Muscle layer of duodenum (tissue), 2 donors: ENCODE measurements around the gene MRPL19.

Experiments used
- H3K27ac ChIP-seq: one replicate; pipeline ENCODE4 v1.7.0; 2013; ENCODE audit warnings: mild to moderate bottlenecking, low read length
- H3K27me3 ChIP-seq: one replicate; pipeline ENCODE4 v1.7.0; 2013; ENCODE audit warnings: low read depth, mild to moderate bottlenecking, control low read depth, low read length
- H3K36me3 ChIP-seq, 2 donors: one replicate each; pipeline ENCODE4 v1.7.0; 2013; ENCODE audit warnings: low read length in 2 of 2, control low read depth in 1 of 2, mild to moderate bottlenecking in 1 of 2; ENCODE audit not compliant: insufficient read depth in 2 of 2, control insufficient read depth in 1 of 2
- H3K4me1 ChIP-seq, 2 donors: one replicate each; pipeline ENCODE4 v1.7.0; 2013; ENCODE audit warnings: low read length in 2 of 2, mild to moderate bottlenecking in 2 of 2, control low read depth in 1 of 2, moderate library complexity in 1 of 2; ENCODE audit not compliant: insufficient read depth in 2 of 2, control insufficient read depth in 1 of 2
- H3K4me3 ChIP-seq, 2 donors: one replicate each; pipeline ENCODE4 v1.7.0; 2013; ENCODE audit warnings: low read length in 2 of 2, low read depth in 1 of 2, mild to moderate bottlenecking in 1 of 2
- H3K9me3 ChIP-seq, 2 donors: one replicate each; pipeline ENCODE4 v1.7.0; 2013; ENCODE audit warnings: low read length in 2 of 2, control low read depth in 1 of 2, mild to moderate bottlenecking in 1 of 2; ENCODE audit not compliant: control insufficient read depth in 1 of 2
- donor health status: healthy.

The MRPL19 gene

DNA sequence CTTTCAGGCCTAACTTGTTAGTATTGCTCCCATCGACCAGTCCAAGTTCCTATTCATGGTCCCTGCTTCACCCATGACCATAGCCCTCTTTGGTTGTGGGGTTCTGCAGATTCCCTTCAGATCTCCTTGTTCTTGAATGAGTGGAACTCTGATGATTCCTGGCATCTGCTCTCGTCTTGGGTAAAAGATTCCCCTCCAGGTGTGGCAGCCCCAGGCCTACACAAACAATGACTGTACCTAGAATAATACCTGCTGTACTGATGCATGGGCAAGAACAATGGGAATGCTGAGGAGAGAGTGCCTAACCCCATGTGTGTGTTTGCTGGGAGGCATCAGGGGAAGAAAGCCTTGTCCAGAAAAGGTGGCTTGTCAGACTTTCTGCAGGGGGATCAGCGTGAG is 39.2 kb upstream of the MRPL19 start:
- peaks cover 11% of the 10 kb centered on the region for H3K27me3 ChIP-seq

DNA sequence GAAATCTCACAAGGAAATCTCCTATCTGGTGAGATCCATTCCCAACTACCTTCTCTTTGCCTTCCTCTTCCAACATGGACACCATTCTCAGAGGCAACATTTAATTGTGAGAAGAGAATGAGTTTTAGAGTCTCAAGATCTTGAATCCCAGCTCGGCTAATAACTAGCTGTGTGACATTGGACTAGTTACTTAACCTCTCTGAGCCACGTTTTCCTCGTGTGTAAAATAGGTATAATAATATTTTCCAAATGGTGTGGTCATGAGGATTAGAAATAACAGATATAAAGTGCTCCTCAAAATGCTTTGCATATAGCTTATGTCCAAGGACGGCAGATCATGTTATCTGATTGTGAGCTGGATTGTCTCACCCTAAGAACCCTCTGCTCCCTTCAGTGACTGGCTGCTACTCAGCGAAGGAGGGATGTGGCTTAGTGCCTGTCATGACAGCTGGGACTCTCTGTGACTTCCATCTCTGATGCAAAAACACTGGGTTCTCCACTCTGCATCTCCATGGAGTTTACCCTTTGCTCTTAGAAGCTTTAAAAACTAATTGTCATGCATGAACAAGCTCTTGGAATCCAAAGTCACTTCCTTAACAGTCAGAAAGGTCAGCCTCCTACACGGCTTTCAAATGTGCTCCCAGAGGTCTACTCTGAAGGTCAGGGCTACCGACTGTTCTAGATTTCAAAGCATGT is 38.4 kb upstream of the MRPL19 start:
- Histone ChIP-seq H3K36me3 (no peaks in the 10 kb centered on the region), H3K4me1 (no peaks in the 10 kb centered on the region), H3K27ac (no peak overlapping the region), H3K4me3 (no peak overlapping the region), H3K9me3 (peaks cover 0 to 3% of the 10 kb centered on the region in 2 donors), H3K27me3 (peaks cover 11% of the 10 kb centered on the region)

More for the DNA sequence above, 39.2 kb upstream of the MRPL19 start:
- H3K27ac ChIP-seq = no peak overlapping the region
- peaks cover 0 to 3% of the 10 kb centered on the region in 2 donors for H3K9me3 ChIP-seq
- H3K36me3 ChIP-seq = no peaks in the 10 kb centered on the region
- no peaks in the 10 kb centered on the region for H3K4me1 ChIP-seq
- H3K4me3 ChIP-seq = no peak overlapping the region

DNA sequence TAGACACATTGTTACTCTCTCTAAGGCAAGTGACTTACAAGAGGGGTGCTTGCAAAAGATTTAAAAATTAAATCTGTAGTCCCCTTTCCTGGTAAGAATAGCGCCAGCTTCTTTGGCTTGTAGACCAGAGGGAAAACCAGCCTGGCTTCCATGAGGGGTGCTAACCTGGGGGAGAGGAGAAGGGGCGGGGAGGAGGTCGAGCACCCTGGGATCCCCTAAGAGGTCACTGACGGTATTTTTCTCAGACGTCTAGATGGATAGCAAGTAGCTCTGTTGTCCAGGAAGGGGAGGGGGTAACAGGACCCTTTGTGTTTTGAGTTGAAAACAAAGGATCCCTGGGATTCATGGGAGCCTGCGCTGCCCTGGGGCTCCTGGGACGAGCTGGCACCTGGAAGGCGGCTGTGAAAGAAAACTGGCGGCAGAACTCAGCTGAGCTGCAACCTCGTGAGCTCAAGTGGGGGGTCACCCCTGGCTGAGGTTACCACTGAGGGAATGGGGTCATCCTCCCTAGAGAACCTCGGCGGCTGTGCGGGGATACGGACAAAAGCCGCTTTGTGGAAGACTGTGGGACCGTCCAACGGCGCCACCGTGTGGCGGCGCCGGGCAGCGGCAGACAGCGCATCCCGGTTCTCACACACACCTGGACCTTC is 37.8 kb upstream of the MRPL19 start:
- H3K9me3 ChIP-seq = peaks cover 0 to 3% of the 10 kb centered on the region in 2 donors
- no peaks in the 10 kb centered on the region for H3K4me1 ChIP-seq
- no peaks in the 10 kb centered on the region for H3K36me3 ChIP-seq
- H3K4me3 ChIP-seq = no peak overlapping the region
- peaks cover 11% of the 10 kb centered on the region for H3K27me3 ChIP-seq
- no peak overlapping the region for H3K27ac ChIP-seq

DNA sequence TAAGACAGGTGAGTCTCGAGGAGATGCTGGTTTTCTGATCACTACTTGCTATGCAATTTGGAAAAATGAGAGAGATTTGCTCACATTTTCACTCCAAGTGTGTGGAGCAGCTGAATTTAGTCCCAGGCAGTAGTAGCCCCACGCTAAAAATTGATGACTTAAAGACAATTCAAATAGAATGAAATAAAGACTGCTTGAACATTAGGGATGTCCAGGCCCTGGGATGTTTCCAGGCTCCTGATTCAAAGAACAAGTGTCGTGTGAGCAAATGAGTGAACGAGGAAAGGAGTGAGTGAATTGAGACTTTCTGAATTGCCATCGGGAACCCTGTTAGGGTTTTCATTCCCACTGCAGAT is 37.3 kb upstream of the MRPL19 start:
- H3K27me3 ChIP-seq = peaks cover 11% of the 10 kb centered on the region
- peaks cover 0 to 3% of the 10 kb centered on the region in 2 donors for H3K9me3 ChIP-seq
- no peak overlapping the region for H3K4me3 ChIP-seq
- no peaks in the 10 kb centered on the region for H3K4me1 ChIP-seq
- H3K27ac ChIP-seq = no peak overlapping the region
- no peaks in the 10 kb centered on the region for H3K36me3 ChIP-seq

DNA sequence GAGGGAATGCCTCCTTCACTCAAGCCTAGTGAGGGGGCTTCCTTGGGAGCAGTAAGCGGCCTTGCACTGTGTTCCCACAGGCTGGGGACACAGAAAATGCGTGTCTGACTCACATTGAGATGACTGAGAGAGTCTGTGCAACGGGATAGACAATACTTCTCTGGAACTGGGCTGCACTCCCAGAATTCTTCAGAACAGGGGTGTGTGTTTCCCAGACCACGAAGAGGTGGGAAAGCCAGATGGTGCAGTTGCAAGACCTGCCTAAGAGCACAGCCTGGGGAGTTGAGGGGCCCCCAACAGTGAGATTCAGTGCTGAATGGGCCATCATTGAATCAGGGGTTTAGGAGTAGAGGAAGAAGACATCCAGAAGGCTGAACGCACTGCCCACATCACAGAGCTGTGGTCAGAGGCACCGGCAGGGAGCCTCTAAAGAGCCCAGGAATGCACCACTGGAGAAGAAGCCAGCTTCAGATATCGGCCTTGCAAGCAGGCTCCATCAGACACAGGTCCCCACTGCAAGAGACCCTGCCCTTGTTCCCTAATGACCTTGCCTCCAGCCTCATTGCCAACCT is 36.6 kb upstream of the MRPL19 start:
- Histone ChIP-seq H3K27me3 (peaks cover 11% of the 10 kb centered on the region), H3K36me3 (no peaks in the 10 kb centered on the region), H3K27ac (no peak overlapping the region), H3K4me3 (no peak overlapping the region), H3K9me3 (peaks cover 0 to 3% of the 10 kb centered on the region in 2 donors), H3K4me1 (no peaks in the 10 kb centered on the region)

DNA sequence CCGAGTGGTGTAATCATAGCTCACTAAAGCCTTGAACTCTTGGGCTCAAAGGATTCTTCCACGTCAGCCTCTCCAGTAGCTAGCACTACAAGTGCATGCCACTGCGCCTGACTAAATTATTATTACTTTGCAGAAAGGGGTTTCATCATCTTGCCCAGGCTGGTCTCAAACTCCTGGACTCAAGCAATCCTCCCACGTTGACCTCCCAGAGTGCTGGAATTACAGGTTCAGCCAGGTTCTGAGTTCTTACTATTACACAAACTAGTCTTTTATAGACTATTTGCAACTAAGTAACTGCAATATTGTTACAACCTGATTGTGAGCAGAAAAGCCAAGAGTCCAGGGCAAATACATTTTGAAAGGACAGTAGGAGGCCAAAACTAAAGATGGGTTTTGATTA is 35.9 kb upstream of the MRPL19 start:
- no peaks in the 10 kb centered on the region for H3K36me3 ChIP-seq

DNA sequence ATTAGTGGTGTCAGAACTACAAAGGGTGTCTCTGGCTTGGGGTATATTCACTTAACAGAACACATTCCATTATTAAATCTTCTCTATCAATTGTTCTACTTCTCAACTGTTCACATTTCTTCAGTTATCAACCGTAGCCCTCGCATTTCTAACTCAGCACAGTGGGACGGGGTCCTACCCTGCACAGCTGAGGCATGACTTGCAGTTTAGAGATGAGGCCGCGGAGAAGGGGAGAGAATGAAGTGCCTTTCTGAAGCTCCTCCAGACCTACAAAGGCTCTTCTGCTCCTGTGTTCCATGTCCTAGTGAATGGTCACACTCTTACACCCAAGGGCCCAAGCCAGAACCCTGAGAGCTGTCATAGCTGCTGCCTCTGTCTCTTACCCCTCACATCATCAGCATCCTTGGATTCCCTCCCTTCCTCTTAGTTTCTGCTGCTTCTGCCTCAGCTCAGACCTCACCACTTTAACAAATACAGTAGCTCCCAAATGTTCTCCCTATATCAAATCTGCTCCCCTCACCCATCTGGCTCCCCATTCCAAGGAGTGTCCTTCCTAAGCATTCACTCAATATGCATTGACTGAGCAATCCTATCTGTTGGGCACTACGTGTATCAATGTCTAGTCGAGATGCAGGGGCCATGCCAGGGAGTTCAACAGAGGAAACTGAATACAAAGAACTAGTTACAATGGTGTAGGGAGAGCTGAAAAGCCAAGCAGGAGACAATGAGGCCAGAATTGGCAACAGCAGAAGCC is 34.3 kb upstream of the MRPL19 start:
- no peak overlapping the region for H3K27ac ChIP-seq
- no peak overlapping the region for H3K4me3 ChIP-seq
- H3K9me3 ChIP-seq = peaks cover 0 to 3% of the 10 kb centered on the region in 2 donors
- H3K4me1 ChIP-seq = no peaks in the 10 kb centered on the region
- no peaks in the 10 kb centered on the region for H3K36me3 ChIP-seq
- H3K27me3 ChIP-seq = peaks cover 11% of the 10 kb centered on the region

More for the DNA sequence above, 35.9 kb upstream of the MRPL19 start:
- Histone ChIP-seq H3K4me3 (no peak overlapping the region), H3K9me3 (no peaks in the 10 kb centered on the region), H3K27me3 (peaks cover 11% of the 10 kb centered on the region), H3K27ac (no peak overlapping the region), H3K4me1 (no peaks in the 10 kb centered on the region)

DNA sequence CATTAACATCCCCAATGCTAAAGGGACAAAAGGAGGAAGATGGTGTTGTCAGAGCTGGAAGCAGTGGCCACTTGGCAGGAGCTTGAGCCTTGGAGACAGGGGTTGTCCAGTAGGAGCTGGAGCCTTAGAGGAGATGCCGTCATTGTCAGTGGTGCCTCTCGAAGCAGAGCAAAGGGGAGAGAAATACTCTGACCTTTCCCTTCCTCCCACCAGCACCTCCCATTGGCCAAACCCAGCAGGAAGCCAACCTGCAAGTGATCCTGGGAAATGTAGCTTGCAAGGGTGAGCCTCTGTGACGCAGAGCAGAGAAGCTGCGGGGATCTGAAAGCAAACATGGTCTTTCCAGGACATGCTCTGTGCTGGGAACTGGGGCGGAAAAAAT is 33.7 kb upstream of the MRPL19 start:
- peaks cover 10% of the 10 kb centered on the region for H3K27me3 ChIP-seq
- peaks cover 0 to 4% of the 10 kb centered on the region in 2 donors for H3K9me3 ChIP-seq
- no peaks in the 10 kb centered on the region for H3K4me1 ChIP-seq
- H3K4me3 ChIP-seq = no peak overlapping the region
- H3K27ac ChIP-seq = no peak overlapping the region
- H3K36me3 ChIP-seq = no peaks in the 10 kb centered on the region

DNA sequence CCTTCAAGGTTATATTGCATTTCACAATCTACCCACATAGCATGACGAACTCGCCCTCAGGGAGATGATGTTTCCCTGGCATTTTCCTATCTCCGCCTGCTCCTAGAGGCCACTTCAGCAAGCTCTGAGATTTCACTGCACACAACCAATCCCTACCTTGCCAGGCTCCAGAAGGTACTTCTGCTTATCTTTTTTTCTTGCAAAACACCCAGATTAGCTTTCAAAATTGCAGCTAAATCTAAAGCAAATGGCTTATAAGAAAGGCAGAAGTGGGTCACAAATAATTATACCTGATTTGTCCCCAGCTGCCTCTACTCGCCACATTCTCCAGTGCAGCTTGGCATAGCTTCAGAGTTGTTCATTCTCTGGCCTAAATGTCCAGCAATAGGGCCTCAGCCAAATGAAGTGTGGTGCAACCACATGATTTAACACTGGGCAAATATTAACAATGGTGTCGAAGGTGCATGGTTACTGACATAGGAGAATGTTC is 32.4 kb upstream of the MRPL19 start:
- Histone ChIP-seq H3K36me3 (no peaks in the 10 kb centered on the region), H3K4me3 (no peak overlapping the region), H3K27ac (no peak overlapping the region), H3K27me3 (no peaks in the 10 kb centered on the region), H3K4me1 (no peaks in the 10 kb centered on the region), H3K9me3 (peaks cover 0 to 4% of the 10 kb centered on the region in 2 donors)

DNA sequence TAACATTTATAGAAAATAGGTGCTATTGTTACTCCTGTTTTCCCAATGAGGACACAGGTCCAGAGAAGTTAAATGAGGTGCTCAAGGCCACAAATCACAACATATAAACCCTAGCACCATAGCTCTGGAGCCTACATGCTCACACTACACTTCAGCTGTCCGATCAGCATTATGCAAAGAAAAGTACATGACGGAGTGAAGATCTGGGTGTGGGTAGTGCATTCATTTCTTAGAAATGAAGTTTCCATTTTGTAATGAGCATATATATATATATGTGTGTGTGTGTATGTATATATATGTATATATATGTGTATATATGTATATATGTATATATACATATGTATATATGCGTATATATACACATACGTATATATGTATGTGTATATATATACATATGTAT is 30.2 kb upstream of the MRPL19 start:
- Histone ChIP-seq H3K4me3 (no peak overlapping the region), H3K27me3 (no peaks in the 10 kb centered on the region), H3K27ac (no peak overlapping the region), H3K36me3 (no peaks in the 10 kb centered on the region), H3K9me3 (peaks cover 0 to 4% of the 10 kb centered on the region in 2 donors), H3K4me1 (no peaks in the 10 kb centered on the region)

DNA sequence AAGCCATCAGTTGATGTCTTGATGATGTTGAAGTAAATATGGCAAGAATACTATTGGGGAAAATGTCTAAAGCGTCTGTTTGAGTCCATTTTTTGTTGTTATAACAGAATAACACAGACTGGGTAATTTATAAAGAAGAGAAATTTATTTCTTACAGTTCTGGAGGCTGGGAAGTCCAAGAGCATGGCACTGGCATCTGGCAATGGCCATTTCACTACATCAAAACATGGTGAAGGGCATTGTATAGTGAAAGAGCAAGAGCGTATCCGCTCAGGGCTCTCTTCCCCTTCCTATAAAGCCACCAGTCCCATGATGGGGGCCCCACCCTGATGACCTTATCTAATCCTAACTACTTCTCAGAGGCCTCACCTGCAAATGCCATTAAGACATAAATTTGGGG is 29.6 kb upstream of the MRPL19 start:
- H3K9me3 ChIP-seq = peaks cover 0 to 4% of the 10 kb centered on the region in 2 donors
- H3K36me3 ChIP-seq = no peaks in the 10 kb centered on the region
- no peak overlapping the region for H3K4me3 ChIP-seq
- no peak overlapping the region for H3K27ac ChIP-seq
- no peaks in the 10 kb centered on the region for H3K27me3 ChIP-seq
- no peaks in the 10 kb centered on the region for H3K4me1 ChIP-seq
